Measurements from ENCODE around the gene EGR4. TPM values are rescaled to one million over a fixed set of nuclear protein-coding genes. Genes with fewer than 3 reads are reported as not detected.

EGR4 gene
- total RNA-seq, 2 donors from 2014 or later, result 0.15 TPM; not detected in 1

- Histone ChIP-seq H3K9ac (ENCODE audit: extremely low read depth, low read length, poor library complexity, severe bottlenecking) (no peak overlapping the region), H3K27me3 (ENCODE audit: control insufficient read depth, insufficient read depth, low read length, poor library complexity, severe bottlenecking) (peaks cover 38% of the 10 kb centered on the region), H3K4me3 (ENCODE audit: low read length) (no peak overlapping the region), H3K27ac (ENCODE audit: low read depth, low read length) (no peak overlapping the region), H3K9me3 (ENCODE audit: control insufficient read depth, low read length) (no peaks in the 10 kb centered on the region), H3K36me3 (ENCODE audit: control insufficient read depth, insufficient read depth, low read length) (no peaks in the 10 kb centered on the region), H3K4me1 (ENCODE audit: control insufficient read depth, insufficient read depth, low read length) (peaks cover 3% of the 10 kb centered on the region)
- WGBS, 2 experiments (ENCODE audit: insufficient coverage in 1 of 2, insufficient read length in 1 of 2), result 66 to 67% methylated on average over 1 of the region's 1 CpG
- Mint-ChIP-seq H3K9me3 (no peaks in the 10 kb centered on the region), H3K36me3 (ENCODE audit: low read depth) (peaks cover 2% of the 10 kb centered on the region), H3K4me3 (no peak overlapping the region), H3K27ac (no peak overlapping the region), H3K4me1 (peaks cover 5% of the 10 kb centered on the region), H3K27me3 (ENCODE audit: insufficient read depth) (peaks cover 42% of the 10 kb centered on the region)
- TF ChIP-seq, protein P1, sequence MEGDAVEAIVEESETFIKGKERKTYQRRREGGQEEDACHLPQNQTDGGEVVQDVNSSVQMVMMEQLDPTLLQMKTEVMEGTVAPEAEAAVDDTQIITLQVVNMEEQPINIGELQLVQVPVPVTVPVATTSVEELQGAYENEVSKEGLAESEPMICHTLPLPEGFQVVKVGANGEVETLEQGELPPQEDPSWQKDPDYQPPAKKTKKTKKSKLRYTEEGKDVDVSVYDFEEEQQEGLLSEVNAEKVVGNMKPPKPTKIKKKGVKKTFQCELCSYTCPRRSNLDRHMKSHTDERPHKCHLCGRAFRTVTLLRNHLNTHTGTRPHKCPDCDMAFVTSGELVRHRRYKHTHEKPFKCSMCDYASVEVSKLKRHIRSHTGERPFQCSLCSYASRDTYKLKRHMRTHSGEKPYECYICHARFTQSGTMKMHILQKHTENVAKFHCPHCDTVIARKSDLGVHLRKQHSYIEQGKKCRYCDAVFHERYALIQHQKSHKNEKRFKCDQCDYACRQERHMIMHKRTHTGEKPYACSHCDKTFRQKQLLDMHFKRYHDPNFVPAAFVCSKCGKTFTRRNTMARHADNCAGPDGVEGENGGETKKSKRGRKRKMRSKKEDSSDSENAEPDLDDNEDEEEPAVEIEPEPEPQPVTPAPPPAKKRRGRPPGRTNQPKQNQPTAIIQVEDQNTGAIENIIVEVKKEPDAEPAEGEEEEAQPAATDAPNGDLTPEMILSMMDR (conservative IDR thresholded peaks at IDR 0.05), result no peak
- no peak for DNase-seq
Observed at GRCh38 chr2:73272270-73272669, 21.1 kb downstream of the EGR4 start.

DNA sequence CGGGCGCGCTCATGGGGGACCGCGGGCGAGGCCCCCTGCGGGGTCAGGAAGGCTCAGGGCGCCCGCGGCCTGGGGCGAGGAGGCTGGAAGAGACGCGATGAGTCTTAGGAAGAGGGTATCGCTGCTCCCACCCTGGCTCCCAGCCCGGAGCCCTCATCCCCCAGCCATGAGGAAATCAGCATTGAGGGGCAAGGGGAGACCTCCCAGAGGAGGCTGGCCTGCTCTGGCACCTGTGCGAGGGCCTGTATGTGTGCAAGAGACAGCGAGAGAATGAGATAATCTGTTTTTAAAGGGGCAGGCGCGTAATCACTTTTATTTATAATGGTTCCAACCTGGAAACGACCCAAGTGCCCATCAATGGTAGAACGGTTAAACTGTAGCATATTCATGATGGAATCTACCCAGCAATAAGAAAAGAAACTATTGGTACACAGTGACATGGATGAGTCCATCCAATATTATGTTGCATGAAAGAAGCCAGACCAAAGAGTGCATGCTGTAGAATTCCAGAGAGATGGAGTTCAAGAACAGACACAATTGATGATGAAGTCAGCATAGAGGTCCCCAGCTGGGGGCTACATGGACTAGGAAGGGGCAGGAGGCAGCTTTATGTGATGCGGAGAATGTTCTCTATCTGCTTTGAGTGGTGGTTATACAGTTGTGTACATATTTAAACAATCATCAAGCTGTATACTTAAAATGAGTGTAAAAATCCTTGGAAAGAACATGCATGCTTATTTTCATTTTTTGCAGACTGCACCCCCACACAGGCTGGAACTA lies 23.5 kb downstream of the EGR4 start:
- H3K4me3 Mint-ChIP-seq, result peak overlapping the region; percentile 50

GRCh38 chr2:73268830-73269685 lies 24.3 kb downstream of the EGR4 start:
- TF ChIP-seq, protein P1 (conservative IDR thresholded peaks at IDR 0.05), result peak; percentile 57
- Mint-ChIP-seq H3K36me3 (ENCODE audit: low read depth) (peaks cover 4% of the 10 kb centered on the region), H3K27ac (no peak overlapping the region), H3K9me3 (no peaks in the 10 kb centered on the region), H3K27me3 (ENCODE audit: insufficient read depth) (peaks cover 50% of the 10 kb centered on the region), H3K4me3 (peak overlapping the region; percentile 50), H3K4me1 (peaks cover 5% of the 10 kb centered on the region)
- DNase-seq, result peak; percentile 91
- peaks cover 3% of the 10 kb centered on the region for H3K4me1 ChIP-seq (ENCODE audit: control insufficient read depth, insufficient read depth, low read length)
- 4% methylated on average over 22 to 113 of the region's 113 CpGs for WGBS, 2 experiments (ENCODE audit: insufficient coverage in 1 of 2, insufficient read length in 1 of 2)
- H3K4me3 ChIP-seq (ENCODE audit: low read length), result peak overlapping the region; percentile 72
- H3K36me3 ChIP-seq (ENCODE audit: control insufficient read depth, insufficient read depth, low read length), result no peaks in the 10 kb centered on the region
- no peak overlapping the region for H3K9ac ChIP-seq (ENCODE audit: extremely low read depth, low read length, poor library complexity, severe bottlenecking)
- H3K27me3 ChIP-seq (ENCODE audit: control insufficient read depth, insufficient read depth, low read length, poor library complexity, severe bottlenecking), result peaks cover 45% of the 10 kb centered on the region
- no peaks in the 10 kb centered on the region for H3K9me3 ChIP-seq (ENCODE audit: control insufficient read depth, low read length)
- no peak overlapping the region for H3K27ac ChIP-seq (ENCODE audit: low read depth, low read length)

More for the DNA sequence above, 23.5 kb downstream of the EGR4 start:
- Mint-ChIP-seq H3K9me3 (no peaks in the 10 kb centered on the region), H3K27me3 (ENCODE audit: insufficient read depth) (peaks cover 50% of the 10 kb centered on the region), H3K4me1 (peaks cover 5% of the 10 kb centered on the region), H3K36me3 (ENCODE audit: low read depth) (peaks cover 4% of the 10 kb centered on the region), H3K27ac (no peak overlapping the region)
- Histone ChIP-seq H3K27me3 (ENCODE audit: control insufficient read depth, insufficient read depth, low read length, poor library complexity, severe bottlenecking) (peaks cover 45% of the 10 kb centered on the region), H3K9ac (ENCODE audit: extremely low read depth, low read length, poor library complexity, severe bottlenecking) (no peak overlapping the region), H3K4me3 (ENCODE audit: low read length) (peak overlapping the region; percentile 65), H3K9me3 (ENCODE audit: control insufficient read depth, low read length) (no peaks in the 10 kb centered on the region), H3K36me3 (ENCODE audit: control insufficient read depth, insufficient read depth, low read length) (no peaks in the 10 kb centered on the region), H3K4me1 (ENCODE audit: control insufficient read depth, insufficient read depth, low read length) (peaks cover 3% of the 10 kb centered on the region), H3K27ac (ENCODE audit: low read depth, low read length) (no peak overlapping the region)
- peak; percentile 27 for DNase-seq
- 31 to 65% methylated on average over 7 to 22 of the region's 22 CpGs for WGBS, 2 experiments (ENCODE audit: insufficient coverage in 1 of 2, insufficient read length in 1 of 2)
- TF ChIP-seq, protein P1 (conservative IDR thresholded peaks at IDR 0.05), result no peak

Measured in endodermal cell (in vitro differentiated cells).